Measurements from ENCODE around the gene C1orf141. TPM values are rescaled to one million over a fixed set of nuclear protein-coding genes. Genes with fewer than 3 reads are reported as not detected.
A peak's percentile ranks its signal among the peaks of the same experiment; 100 is the strongest.

The C1orf141 gene
- total and polyA plus RNA-seq, 8 donors: 0.24 to 2.3 (median 0.40) TPM; not detected in 2

GRCh38 chr1:67062412-67062811, 72.4 kb downstream of the C1orf141 start:
- TF ChIP-seq, protein P1, sequence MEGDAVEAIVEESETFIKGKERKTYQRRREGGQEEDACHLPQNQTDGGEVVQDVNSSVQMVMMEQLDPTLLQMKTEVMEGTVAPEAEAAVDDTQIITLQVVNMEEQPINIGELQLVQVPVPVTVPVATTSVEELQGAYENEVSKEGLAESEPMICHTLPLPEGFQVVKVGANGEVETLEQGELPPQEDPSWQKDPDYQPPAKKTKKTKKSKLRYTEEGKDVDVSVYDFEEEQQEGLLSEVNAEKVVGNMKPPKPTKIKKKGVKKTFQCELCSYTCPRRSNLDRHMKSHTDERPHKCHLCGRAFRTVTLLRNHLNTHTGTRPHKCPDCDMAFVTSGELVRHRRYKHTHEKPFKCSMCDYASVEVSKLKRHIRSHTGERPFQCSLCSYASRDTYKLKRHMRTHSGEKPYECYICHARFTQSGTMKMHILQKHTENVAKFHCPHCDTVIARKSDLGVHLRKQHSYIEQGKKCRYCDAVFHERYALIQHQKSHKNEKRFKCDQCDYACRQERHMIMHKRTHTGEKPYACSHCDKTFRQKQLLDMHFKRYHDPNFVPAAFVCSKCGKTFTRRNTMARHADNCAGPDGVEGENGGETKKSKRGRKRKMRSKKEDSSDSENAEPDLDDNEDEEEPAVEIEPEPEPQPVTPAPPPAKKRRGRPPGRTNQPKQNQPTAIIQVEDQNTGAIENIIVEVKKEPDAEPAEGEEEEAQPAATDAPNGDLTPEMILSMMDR (IDR thresholded peaks at IDR 0.05): no peak

DNA sequence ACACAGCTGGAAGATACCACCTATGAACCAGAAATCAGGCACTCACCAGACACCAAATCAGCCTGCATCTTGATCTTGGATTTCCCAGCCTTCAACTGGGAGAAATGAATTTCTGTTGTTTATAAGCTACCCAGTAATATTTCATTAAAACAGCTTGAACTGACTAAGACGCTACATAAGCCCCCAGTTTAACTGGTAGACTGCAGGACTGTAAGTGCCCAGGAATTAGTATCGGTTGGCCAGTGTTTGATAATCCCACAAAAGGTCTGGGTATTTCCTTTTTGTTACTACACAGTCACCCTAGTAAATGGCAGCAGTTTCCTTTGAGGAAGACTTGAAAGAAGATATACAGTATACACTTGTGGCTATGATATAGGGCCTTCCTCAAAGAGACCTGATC, 73.5 kb downstream of the C1orf141 start:
- DNase-seq: no peak
- H3K9me3 ChIP-seq: no peaks in the 10 kb centered on the region
- no peaks in the 10 kb centered on the region for H3K27me3 ChIP-seq
- H3K4me3 ChIP-seq: no peak overlapping the region
- intact Hi-C loops (cut with DNase I): no loop called here
- ATAC-seq: no peak
- H3K4me1 ChIP-seq: no peaks in the 10 kb centered on the region
- no peak overlapping the region for H3K27ac ChIP-seq
- no peaks in the 10 kb centered on the region for H3K36me3 ChIP-seq
- TF ChIP-seq, protein P1 (IDR thresholded peaks at IDR 0.05): no peak

More at GRCh38 chr1:67062412-67062811, 72.4 kb downstream of the C1orf141 start:
- Histone ChIP-seq H3K4me3 (no peak overlapping the region), H3K9me3 (peaks cover 0 to 2% of the 10 kb centered on the region in 2 donors), H3K27ac (no peak overlapping the region), H3K36me3 (no peaks in the 10 kb centered on the region), H3K4me1 (no peaks in the 10 kb centered on the region), H3K27me3 (no peaks in the 10 kb centered on the region)
- intact Hi-C loops (cut with DNase I): no loop called here
- DNase-seq: no peak
- no peak for ATAC-seq

DNA sequence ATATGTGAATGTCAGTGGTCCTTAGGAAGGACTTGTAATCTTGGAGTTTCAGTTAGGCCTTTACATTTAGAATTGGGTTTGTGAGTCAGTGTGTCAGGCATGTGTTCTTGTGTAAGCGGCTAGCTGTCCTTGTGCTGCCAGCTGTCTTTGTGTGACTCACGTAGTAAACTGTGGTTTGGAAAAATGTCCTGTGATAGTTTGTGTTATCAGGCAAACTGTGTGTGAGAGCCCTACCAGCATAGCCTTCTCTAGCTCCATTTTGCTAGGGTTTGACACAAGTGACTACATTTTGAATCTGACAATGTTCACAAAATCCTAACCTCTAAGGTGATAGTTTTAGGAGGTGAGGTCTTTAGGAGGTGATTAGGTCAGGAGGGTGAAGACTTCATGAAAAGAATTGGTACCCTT, 74.0 kb downstream of the C1orf141 start:
- H3K9me3 ChIP-seq: no peaks in the 10 kb centered on the region
- peak; percentile 87 for ATAC-seq
- TF ChIP-seq, protein P1 (IDR thresholded peaks at IDR 0.05): no peak
- H3K36me3 ChIP-seq: no peaks in the 10 kb centered on the region
- intact Hi-C loops (cut with DNase I): no loop called here
- DNase-seq: no peak
- H3K4me3 ChIP-seq: no peak overlapping the region
- H3K4me1 ChIP-seq: no peaks in the 10 kb centered on the region
- H3K27ac ChIP-seq: no peak overlapping the region
- no peaks in the 10 kb centered on the region for H3K27me3 ChIP-seq

DNA sequence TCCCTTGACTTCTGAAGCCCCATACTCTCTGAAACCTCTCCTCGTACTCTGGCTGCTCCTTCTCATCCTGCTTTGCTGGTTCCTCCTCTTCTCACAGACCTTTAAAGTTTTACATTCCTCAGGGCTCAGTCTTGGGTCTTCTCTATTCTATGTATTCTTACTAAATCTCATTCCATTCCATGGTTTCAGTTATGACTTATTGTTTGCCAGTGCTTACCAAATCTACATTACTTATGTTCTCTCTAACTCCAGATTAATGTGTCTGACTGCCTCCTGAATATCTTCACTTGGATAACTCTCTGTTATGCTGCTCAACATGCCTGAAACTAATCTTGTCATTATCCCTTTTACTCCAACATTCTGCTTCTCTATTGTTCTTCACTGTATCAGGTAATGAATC, 75.4 kb downstream of the C1orf141 start:
- TF ChIP-seq, protein P1 (IDR thresholded peaks at IDR 0.05): no peak
- intact Hi-C loops (cut with DNase I): no loop called here
- DNase-seq (no peak), ATAC-seq (no peak)
- Histone ChIP-seq H3K4me1 (peaks cover 0 to 3% of the 10 kb centered on the region in 2 donors), H3K36me3 (no peaks in the 10 kb centered on the region), H3K27ac (no peak overlapping the region), H3K27me3 (no peaks in the 10 kb centered on the region), H3K4me3 (no peak overlapping the region), H3K9me3 (no peaks in the 10 kb centered on the region)

DNA sequence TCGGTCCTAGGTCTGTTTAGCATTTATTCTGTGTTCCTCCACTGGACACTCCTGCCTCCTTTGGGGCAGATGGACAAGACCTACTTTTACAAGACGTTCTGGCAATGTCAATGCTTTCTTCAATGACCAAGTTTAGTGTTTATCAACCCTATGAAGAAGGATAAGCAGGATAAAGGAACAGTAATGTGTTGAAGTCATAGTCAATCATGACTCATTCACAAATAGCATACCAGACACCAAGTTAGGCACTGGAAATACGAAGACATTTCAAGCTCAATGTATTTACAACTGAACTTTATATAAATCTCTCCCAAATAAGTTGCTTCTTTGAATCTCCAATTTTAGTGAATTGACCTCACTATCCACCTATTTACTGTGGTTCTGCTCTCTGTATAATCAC, 76.0 kb downstream of the C1orf141 start:
- Histone ChIP-seq H3K9me3 (no peaks in the 10 kb centered on the region), H3K4me3 (no peak overlapping the region), H3K27ac (no peak overlapping the region), H3K36me3 (no peaks in the 10 kb centered on the region), H3K27me3 (no peaks in the 10 kb centered on the region), H3K4me1 (peaks cover 0 to 4% of the 10 kb centered on the region in 2 donors)
- intact Hi-C loops (cut with DNase I): no loop called here
- DNase-seq (no peak), ATAC-seq (no peak)
- TF ChIP-seq, protein P1 (IDR thresholded peaks at IDR 0.05): no peak

Data from left lung (tissue), 10 donors.